ENCODE data around the gene TNP2.
"Not testable (repeated sequence)": the region's sequence is repeated elsewhere in the genome, so short reads cannot be mapped to it uniquely, and the experiment has no call there.

The TNP2 gene

GRCh38 chr16:11238272-11239202 is 30.6 kb downstream of the TNP2 start:
- DNase-seq, result no peak

GRCh38 chr16:11236461-11237254 is 32.5 kb downstream of the TNP2 start:
- no peak for DNase-seq

DNA sequence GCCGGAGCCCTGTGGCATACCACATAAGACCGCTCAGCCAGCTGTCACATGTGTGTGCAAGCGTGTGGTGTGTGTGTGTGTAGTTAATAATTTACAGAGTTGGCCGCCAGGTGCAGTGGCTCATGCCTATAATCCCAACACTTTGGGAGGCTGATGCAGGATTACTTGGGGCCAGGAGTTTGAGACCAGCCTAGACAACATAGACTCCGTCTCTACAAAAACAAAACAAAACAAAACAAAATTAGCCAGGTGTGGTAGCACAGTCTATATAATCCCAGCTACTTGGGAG is 33.5 kb downstream of the TNP2 start:
- no peak for DNase-seq

GRCh38 chr16:11234884-11235702 is 34.0 kb downstream of the TNP2 start:
- DNase-seq, result no peak

GRCh38 chr16:11233727-11234376 is 35.3 kb downstream of the TNP2 start:
- DNase-seq, result no peak

DNA sequence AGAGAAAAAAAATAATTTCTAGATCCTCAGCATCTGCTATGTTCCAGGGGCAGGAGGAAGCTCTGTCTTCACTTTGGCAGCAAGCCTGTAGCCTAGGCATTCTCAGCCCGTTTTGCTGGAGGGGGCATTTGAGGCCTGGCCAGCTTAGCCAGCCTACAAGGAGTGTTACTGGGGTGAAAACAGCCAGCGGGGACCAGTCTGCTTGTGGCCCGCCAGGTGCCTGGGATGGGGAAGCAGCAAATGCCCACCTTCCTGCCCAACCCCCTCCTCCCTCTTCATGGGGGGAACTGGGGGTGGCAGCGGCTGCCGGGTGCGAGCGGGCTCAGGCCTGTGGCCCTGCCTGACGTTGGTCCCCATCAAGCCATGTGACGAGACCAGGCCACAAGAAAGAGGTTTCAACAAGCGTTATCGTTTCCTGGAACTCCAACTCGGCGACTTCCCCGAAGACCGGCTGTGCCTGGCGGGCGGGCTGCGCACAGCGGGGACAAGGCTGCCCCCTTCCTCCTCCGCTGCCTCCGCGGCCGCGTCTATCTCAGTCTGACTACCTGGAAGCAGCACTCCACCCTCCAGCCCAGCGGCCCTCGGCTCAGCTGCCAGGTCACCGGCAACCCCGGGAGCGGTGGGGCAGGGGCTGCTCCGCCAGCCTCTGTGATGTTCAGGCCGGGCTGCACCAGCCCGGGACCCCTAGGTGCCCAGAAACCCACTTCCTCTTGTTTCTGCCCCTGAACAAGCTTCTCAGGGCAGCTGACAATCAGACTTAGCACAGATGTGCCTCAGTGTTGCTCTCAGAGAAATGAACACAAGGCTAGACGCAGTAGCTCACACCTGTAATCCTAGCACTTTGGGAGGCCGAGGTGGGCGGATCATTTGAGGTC is 36.0 kb downstream of the TNP2 start:
- DNase-seq, result no peak

GRCh38 chr16:11232302-11232851 is 36.7 kb downstream of the TNP2 start:
- DNase-seq, result no peak

DNA sequence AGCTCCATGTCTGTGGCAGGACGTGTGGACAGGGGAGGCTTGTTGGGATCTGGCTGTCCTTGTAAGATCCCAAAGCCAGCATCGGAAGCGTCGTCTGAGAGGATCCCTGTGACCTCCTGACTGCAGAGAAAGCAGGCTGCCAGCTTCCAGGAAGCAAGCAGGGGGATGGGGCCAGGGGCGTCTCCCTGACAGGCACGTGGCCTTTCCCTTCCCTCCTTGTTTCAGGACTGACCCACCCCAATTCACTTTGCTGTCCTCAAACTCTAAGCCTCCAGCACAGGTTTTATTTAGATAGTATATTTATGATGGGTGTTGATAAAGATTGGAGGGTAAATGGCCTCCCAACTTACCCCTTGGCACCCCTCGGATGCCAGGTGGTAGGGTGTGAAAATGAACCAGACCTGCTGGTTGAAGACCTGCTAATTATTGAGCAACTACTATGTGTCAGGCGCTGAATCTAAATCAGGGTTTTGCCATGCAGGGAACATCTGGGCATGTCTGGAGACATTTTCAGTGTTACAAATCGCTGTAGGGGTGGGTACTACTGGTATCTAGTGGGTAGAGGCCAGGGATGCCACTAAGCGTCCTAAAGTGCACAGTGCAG is 37.7 kb downstream of the TNP2 start:
- no peak for DNase-seq

DNA sequence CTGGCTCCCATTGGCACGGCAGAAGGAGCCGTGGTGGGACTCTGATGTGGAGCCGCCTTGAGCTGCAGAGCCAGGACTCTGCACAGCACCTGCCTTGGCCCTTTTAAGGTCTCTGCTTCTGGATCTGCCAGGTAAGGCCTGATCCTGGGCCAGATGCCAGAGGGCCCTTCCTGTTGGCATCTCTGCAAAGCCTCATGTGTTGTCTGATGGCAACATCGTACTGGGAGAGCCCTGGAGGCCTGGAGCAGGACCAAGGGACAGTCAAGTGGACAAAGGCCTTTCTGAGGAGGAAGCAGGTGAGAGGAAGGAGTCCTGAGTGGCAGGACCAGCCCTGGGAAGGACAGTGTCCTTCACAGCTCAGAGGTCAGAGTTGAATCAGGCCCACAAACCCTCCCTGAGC is 39.2 kb downstream of the TNP2 start:
- DNase-seq, result peak; percentile 88

DNA sequence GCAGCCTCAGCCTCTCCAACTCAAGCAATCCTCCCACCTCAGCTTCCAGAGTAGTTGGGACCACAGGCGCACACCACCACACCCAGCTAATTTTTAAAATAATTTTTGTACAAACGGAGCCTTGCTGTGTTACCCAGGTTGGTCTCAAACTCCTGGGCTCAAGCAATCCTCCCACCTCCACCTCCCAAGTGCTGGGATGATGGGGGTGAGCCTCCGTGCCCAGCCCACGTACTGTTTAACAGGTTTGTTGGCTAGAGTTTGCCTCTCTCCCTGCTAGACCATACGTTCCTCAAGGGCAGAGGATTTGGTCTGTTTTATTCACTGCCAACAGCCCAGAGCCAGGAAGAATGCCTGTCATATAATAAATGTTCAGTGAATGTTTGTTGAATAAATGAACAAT is 39.7 kb downstream of the TNP2 start:
- DNase-seq, result no peak

DNA sequence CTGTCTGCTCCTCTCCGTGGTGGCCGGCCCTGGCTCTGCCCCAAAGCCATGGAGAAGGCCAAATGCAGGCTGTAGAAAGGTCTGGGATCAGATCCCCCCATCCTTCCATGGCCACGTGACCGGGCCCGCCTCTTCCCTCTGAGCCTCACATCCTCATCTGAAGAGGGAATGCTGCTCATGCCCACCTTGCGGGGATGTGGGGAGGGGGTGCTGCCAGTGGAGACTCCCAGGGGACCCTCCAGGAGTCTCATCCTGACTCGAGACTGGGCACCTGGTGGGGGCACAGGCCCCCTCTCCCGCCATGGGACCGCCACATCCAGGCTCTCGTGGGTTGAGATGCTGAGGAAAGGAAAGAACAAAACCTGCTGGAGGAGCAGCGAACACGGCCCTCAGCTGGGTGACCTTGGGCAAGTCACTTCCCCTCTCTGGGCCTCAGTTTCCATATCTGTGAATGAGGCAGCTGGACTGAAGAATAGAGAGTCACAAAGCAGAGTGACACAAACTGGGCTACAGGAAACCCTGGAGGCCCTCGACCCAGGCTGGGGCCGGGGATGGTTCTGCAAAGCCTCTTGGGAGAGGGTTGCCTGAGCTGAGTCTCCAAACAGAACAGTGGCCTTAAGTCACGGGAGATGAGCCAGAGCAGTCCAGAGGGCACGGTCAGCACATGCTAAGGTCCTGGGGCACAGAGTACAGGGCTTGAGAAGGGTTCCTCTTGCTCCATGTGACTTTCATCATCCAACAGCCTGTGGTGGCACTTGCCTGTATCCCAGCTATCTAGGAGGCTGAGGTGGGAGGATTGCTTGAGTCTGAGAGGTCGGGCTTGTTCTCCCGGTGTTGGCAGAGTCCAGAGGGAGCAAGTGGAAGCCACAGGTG is 43.2 kb downstream of the TNP2 start:
- DNase-seq, result no peak

DNA sequence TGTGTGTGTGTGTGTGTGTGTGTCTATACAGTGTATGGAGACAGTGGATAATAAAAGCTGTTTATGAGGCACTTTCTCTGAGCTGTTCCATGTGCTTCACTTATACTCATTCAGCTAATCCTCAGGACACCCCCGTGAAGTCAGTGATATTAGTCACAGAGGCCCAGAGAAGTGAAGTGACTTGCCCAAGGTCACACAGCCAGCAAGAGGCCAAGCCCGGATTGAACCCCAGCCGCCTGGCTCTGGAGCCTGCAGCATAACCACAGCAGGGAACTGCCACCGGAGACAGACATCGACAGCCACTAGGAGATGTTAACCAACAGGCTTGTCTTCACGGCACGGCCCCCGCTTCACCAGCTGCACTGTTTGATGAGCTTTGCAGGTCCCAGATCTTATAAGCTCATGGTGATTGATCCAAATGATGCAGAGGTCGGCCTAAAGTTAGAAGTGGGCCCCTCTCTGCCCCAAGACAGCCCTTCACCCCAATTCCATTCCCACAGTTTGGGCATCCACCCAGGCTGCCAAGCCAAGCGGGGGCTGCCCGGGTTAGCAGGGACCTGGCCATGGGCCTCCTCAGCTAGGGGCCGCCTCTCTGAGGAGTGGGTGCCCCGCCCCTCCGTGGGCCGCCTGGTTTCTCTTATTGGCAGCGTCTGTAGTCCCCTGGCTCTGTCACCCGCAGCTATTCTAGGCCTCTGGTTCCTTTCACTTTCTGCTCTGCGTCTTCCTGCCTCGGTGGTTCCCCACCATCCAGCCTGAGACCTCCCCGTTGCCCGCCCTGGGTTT is 44.0 kb downstream of the TNP2 start:
- DNase-seq, result no peak

GRCh38 chr16:11224096-11224893 is 44.8 kb downstream of the TNP2 start:
- no peak for DNase-seq

DNA sequence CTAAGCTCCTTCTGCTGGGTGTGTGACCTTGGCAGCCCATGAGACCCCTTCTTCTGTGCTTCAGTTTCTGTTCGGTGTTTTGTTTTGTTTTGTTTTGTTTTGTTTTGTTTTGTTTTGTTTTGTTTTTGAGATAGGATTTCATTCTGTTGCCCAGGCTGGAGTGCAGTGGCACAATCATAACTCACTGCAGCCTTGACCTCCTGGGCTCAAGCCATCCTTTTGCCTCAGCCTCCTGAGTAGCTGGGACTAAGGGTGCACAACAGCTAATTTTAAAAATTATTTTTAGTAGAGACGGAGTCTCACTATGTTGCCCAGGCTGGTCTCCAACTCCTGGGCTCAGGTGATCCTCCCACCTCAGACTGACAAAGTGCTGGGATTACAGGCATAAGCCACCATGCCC is 48.6 kb downstream of the TNP2 start:
- not testable (repeated sequence) for DNase-seq

GRCh38 chr16:11219178-11219577 is 49.9 kb downstream of the TNP2 start:
- no peak for DNase-seq

DNA sequence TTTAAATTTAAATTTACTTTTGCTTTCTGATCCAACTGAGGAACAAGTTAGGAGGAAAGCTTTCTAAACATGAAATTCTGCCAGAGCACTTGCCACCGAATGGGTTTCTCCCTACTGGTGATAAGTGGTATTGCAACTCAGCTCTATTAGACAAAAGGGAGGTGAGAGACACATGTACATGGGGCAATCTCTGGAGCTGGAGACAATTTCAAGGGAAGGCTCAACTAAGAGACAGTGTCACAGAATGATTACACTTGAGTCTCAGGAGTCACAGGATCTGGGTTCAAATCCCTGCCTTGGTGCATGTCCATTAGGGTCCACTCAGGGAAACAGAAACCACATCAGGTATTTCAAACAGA is 50.5 kb downstream of the TNP2 start:
- DNase-seq, result no peak
